Occipital lobe (tissue), 2 donors: ENCODE results near the gene MTUS2. TPM values are rescaled to one million over a fixed set of nuclear protein-coding genes. Genes with fewer than 3 reads are reported as not detected.

Experiments
- DNase-seq: peaks from one replicate; lab custom pipeline; 2025; lab: John Stamatoyannopoulos, UW
- total RNA-seq: library from RNA; depleted of rRNA; stranded (reverse); fragments of >200 nt; gene quantifications from one replicate; pipeline ENCODE4 v1.2.3, GENCODE V29; 2014

Gene MTUS2
- total RNA-seq, 1 donor from 2014 or later = 3.6 TPM

- no peak for DNase-seq
Observed at GRCh38 chr13:29106651-29107050, 286.5 kb downstream of the MTUS2 start.

GRCh38 chr13:29108068-29108786, 288.1 kb downstream of the MTUS2 start:
- no peak for DNase-seq

GRCh38 chr13:29109987-29110386, 289.8 kb downstream of the MTUS2 start:
- no peak for DNase-seq

GRCh38 chr13:29111446-29111845, 291.3 kb downstream of the MTUS2 start:
- no peak for DNase-seq

GRCh38 chr13:29115842-29116241, 295.7 kb downstream of the MTUS2 start:
- no peak for DNase-seq

- no peak for DNase-seq
Observed at GRCh38 chr13:29117663-29118062, 297.5 kb downstream of the MTUS2 start.

- DNase-seq = no peak
Observed at GRCh38 chr13:29118471-29118870, 298.3 kb downstream of the MTUS2 start.

GRCh38 chr13:29125191-29125933, 305.2 kb downstream of the MTUS2 start:
- no peak for DNase-seq

GRCh38 chr13:29125934-29126424, 305.8 kb downstream of the MTUS2 start:
- no peak for DNase-seq

GRCh38 chr13:29129616-29130015, 309.5 kb downstream of the MTUS2 start:
- DNase-seq = no peak

- no peak for DNase-seq
Observed at GRCh38 chr13:29131159-29131558, 311.0 kb downstream of the MTUS2 start.

- no peak for DNase-seq
Observed at GRCh38 chr13:29131881-29132668, 311.9 kb downstream of the MTUS2 start.

GRCh38 chr13:29136341-29136740, 316.2 kb downstream of the MTUS2 start:
- DNase-seq = no peak

GRCh38 chr13:29137016-29137415, 316.9 kb downstream of the MTUS2 start:
- DNase-seq = no peak

GRCh38 chr13:29137995-29138394, 317.9 kb downstream of the MTUS2 start:
- DNase-seq = no peak

- no peak for DNase-seq
Observed at GRCh38 chr13:29140277-29140676, 320.1 kb downstream of the MTUS2 start.

- DNase-seq = no peak
Observed at GRCh38 chr13:29143847-29144246, 323.7 kb downstream of the MTUS2 start.

- DNase-seq = no peak
Observed at GRCh38 chr13:29154390-29154789, 334.3 kb downstream of the MTUS2 start.

- DNase-seq = no peak
Observed at GRCh38 chr13:29156136-29156535, 336.0 kb downstream of the MTUS2 start.

GRCh38 chr13:29159871-29160270, 339.7 kb downstream of the MTUS2 start:
- no peak for DNase-seq

GRCh38 chr13:29160862-29161261, 340.7 kb downstream of the MTUS2 start:
- no peak for DNase-seq

GRCh38 chr13:29161676-29162075, 341.5 kb downstream of the MTUS2 start:
- DNase-seq = no peak
